MCF 10A (cell line): Measurements from ENCODE around the gene CLEC16A. TPM values are rescaled to one million over a fixed set of nuclear protein-coding genes. Genes with fewer than 3 reads are reported as not detected.

ENCODE experiments used
- BruUV-seq: library from RNA; stranded (reverse); fragments of 400-500 nt; replicated peaks from 2 replicates; lab custom pipeline; 2021; lab: Mats Ljungman, UMichigan
- CTCF ChIA-PET: fragments of 300-600 bp; sonication (Branson Sonifier 250); formaldehyde crosslinking; extraction: SDS; loops from one replicate; lab custom pipeline; 2021; ENCODE audit warnings: antibody characterized with exemption, inconsistent platforms; lab: Yijun Ruan, JAX
- POLR2A ChIA-PET: fragments of 300-600, 350-650 bp; sonication (Branson Sonifier 250); formaldehyde crosslinking; extraction: SDS; loops from one replicate; lab custom pipeline; 2020; ENCODE audit warnings: antibody characterized with exemption, inconsistent platforms; lab: Yijun Ruan, JAX
- DNase-seq: peaks from one replicate; pipeline ENCODE4 v3.0.0-alpha.2; 2018; ENCODE audit not compliant: unreplicated experiment
- H3K27ac Mint-ChIP-seq: one replicate; pipeline ENCODE4 v1.8.0; 2022; ENCODE audit warnings: mild to moderate bottlenecking, low read depth, mixed read lengths; ENCODE audit not compliant: unreplicated experiment
- H3K27me3 Mint-ChIP-seq: one replicate; pipeline ENCODE4 v1.8.0; 2022; ENCODE audit warnings: mixed read lengths; ENCODE audit not compliant: insufficient read depth, unreplicated experiment
- H3K36me3 Mint-ChIP-seq: one replicate; pipeline ENCODE4 v1.8.0; 2022; ENCODE audit warnings: mild to moderate bottlenecking, moderate library complexity, mixed read lengths; ENCODE audit not compliant: insufficient read depth, unreplicated experiment
- H3K4me1 Mint-ChIP-seq: one replicate; pipeline ENCODE4 v1.8.0; 2022; ENCODE audit warnings: mixed read lengths; ENCODE audit not compliant: insufficient read depth, unreplicated experiment
- H3K4me3 Mint-ChIP-seq: one replicate; pipeline ENCODE4 v1.8.0; 2022; ENCODE audit warnings: mild to moderate bottlenecking, moderate library complexity, mixed read lengths; ENCODE audit not compliant: unreplicated experiment
- H3K9me3 Mint-ChIP-seq: one replicate; pipeline ENCODE4 v1.8.0; 2022; ENCODE audit warnings: mixed read lengths; ENCODE audit not compliant: unreplicated experiment
- intact Hi-C: fragments of 100-400 bp; cut with micrococcal nuclease; formaldehyde crosslinking; loops from 2 replicates; pipeline ENCODE4 v1.14.1; 2022
- total RNA-seq: library from RNA; stranded (reverse); gene quantifications from 2 replicates; pipeline ENCODE4 v1.2.3, GENCODE V29; 2022
- TF ChIP-seq, protein P1 (sequence below): fragments of 200-600 bp; IDR thresholded peaks from one replicate; pipeline ENCODE4 v1.8.0; 2022; ENCODE audit warnings: antibody characterized with exemption, mild to moderate bottlenecking; ENCODE audit not compliant: unreplicated experiment

CLEC16A gene
- total RNA-seq, 1 experiment from 2014 or later = 32.4 TPM

DNA sequence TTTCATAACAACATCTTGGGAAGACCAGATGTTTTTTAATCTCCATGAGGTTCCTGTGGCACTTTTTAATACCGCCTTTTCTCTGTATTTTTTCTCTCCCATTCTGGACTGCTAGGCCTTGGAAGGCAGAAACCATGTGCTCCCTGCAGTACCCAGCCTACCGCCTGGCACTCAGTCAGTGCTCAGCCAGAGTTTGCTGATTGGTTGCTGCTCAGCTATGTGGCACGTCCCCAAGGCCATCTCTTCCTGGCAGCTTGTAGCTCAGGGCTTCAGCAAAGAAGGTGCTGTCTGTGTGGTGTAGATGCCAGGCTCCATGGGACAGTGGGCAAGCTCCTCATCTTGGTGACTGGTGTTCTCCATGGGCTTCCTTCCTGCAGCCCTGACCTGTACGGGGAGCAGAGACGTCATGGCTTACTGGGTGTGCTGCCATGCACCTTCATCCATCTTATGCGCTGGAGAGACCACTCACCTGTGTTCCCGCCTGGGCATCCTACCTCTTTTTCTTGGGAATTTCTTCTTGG is 86.7 kb downstream of the CLEC16A start:
- no TSS peak for BruUV-seq
- Mint-ChIP-seq H3K4me1 (peaks cover 46% of the 10 kb centered on the region), H3K9me3 (peaks cover 11% of the 10 kb centered on the region), H3K4me3 (no peak overlapping the region), H3K27me3 (no peaks in the 10 kb centered on the region), H3K36me3 (peaks cover 51% of the 10 kb centered on the region), H3K27ac (no peak overlapping the region)
- CTCF ChIA-PET = interaction anchor here (0.8 kb wide), 1 partner anchor 14 kb away, joined by 4 read pairs; no protein-coding TSS in a partner anchor
- TF ChIP-seq, protein P1, sequence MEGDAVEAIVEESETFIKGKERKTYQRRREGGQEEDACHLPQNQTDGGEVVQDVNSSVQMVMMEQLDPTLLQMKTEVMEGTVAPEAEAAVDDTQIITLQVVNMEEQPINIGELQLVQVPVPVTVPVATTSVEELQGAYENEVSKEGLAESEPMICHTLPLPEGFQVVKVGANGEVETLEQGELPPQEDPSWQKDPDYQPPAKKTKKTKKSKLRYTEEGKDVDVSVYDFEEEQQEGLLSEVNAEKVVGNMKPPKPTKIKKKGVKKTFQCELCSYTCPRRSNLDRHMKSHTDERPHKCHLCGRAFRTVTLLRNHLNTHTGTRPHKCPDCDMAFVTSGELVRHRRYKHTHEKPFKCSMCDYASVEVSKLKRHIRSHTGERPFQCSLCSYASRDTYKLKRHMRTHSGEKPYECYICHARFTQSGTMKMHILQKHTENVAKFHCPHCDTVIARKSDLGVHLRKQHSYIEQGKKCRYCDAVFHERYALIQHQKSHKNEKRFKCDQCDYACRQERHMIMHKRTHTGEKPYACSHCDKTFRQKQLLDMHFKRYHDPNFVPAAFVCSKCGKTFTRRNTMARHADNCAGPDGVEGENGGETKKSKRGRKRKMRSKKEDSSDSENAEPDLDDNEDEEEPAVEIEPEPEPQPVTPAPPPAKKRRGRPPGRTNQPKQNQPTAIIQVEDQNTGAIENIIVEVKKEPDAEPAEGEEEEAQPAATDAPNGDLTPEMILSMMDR = no peak
- DNase-seq = no peak
- POLR2A ChIA-PET = no interaction called here
- intact Hi-C loops = no loop called here

DNA sequence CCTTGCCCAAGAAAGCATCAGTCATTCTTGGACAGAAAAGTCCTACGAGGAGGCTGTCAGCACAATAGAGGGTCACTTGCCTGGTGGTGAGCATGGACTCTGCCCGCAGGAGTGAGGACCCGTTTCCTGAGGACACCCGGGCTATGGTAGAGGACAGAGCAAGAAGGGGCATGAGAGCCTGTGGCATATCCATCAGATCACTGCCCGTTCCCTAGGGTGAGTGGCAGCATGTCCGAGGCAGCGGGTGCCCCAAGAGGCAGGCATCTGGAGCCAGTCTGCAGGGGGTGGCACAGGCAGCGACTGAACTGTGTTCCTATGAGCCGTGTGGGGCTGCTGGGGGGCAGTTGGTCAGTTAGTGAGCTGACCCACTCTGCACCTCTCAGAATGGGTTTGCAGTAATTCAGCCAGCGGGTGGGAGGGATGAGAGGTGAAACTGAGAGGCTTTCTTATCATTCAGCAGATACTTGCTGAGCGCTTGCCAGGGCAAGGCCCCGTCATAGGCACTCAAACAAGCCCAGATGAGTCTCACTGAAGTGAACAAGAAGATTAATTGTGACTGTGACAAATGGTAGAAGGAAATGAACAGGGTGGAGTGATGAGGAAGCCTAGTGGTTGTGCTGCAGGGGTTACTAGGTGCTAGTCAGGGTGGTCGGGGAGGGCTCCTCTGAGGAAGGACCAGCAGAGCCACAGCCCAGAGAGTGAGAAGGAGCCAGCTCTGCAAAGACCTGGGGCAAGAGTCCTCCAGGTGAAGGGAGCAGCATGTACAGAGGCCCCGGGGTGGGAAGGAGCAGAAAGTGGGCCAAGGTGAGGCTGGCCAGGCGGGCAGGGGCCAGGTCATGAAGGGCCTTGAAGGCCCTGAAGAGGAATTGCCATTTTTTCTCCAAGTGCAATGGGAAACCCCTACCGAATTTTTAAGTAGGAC is 87.9 kb downstream of the CLEC16A start:
- ChIA-PET CTCF (interaction anchor here (0.7 kb wide), 1 partner anchor 604 kb away, joined by 3 read pairs; no protein-coding TSS in a partner anchor), POLR2A (no interaction called here)
- BruUV-seq = no TSS peak
- no peak for DNase-seq
- H3K27ac Mint-ChIP-seq = peak overlapping the region; percentile 67
- peaks cover 46% of the 10 kb centered on the region for H3K4me1 Mint-ChIP-seq
- H3K9me3 Mint-ChIP-seq = peaks cover 11% of the 10 kb centered on the region
- H3K27me3 Mint-ChIP-seq = no peaks in the 10 kb centered on the region
- TF ChIP-seq, protein P1 = no peak
- H3K4me3 Mint-ChIP-seq = no peak overlapping the region
- peaks cover 51% of the 10 kb centered on the region for H3K36me3 Mint-ChIP-seq
- intact Hi-C loops = no loop called here

DNA sequence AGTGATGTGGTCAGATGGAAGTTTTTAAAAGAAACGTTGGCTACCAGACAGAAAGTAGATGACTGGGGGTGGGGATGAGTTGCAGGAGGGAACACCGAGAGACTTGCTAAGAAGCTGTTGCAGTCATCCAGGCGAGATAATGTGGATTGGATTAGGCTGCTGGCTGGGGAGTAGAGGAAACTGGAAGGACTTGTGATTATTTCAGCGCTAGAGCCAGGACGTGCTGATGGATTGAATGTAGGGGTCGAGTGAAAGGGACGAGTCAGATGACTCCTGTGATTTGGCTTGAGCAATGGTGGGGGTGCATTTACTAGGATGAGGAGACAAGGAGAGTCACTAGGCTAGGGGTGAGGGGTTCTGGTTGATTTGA is 88.5 kb downstream of the CLEC16A start:
- H3K4me3 Mint-ChIP-seq = no peak overlapping the region
- peaks cover 45% of the 10 kb centered on the region for H3K36me3 Mint-ChIP-seq
- H3K4me1 Mint-ChIP-seq = peaks cover 46% of the 10 kb centered on the region
- ChIA-PET POLR2A (interaction anchor here (0.5 to 1.4 kb wide), 3 partner anchors 10 to 105 kb away, joined by 3 read pairs; no protein-coding TSS in a partner anchor), CTCF (interaction anchor here (0.7 kb wide), 1 partner anchor 604 kb away, joined by 3 read pairs; no protein-coding TSS in a partner anchor)
- no peaks in the 10 kb centered on the region for H3K27me3 Mint-ChIP-seq
- BruUV-seq = no TSS peak
- peaks cover 11% of the 10 kb centered on the region for H3K9me3 Mint-ChIP-seq
- intact Hi-C loops = no loop called here
- DNase-seq = no peak
- peak overlapping the region; percentile 67 for H3K27ac Mint-ChIP-seq
- TF ChIP-seq, protein P1 = no peak
